Measurements from ENCODE around the gene KLF12. TPM values are rescaled to one million over a fixed set of nuclear protein-coding genes. Genes with fewer than 3 reads are reported as not detected.

KLF12 gene
- total RNA-seq, 1 donor = 62.3 TPM

DNA sequence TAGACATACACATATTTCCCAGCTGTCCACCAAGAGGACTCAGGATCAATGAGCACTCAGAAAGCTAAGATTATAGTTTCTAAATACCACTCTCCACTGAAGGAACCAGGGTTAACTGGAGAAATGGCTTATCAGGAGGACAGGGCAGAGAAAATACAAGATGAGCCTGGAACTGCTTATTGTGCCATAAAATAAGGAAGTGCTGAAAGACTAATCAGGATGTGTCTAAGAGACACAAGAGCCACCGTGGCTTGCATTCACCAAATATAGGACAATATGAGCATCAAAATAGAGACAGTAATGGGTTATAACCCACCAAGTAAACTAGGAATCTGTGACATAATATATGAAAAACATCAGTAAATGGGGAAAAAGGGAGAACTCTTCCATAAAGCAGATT, 32.8 kb downstream of the KLF12 start:
- Histone ChIP-seq H3K27me3 (ENCODE audit: insufficient read depth, low read length) (no peaks in the 10 kb centered on the region), H3K9me3 (ENCODE audit: low read depth, low read length) (no peaks in the 10 kb centered on the region), H3K4me1 (ENCODE audit: insufficient read depth, low read length) (peaks cover 4% of the 10 kb centered on the region), H3K4me3 (ENCODE audit: low read length) (no peak overlapping the region)

DNA sequence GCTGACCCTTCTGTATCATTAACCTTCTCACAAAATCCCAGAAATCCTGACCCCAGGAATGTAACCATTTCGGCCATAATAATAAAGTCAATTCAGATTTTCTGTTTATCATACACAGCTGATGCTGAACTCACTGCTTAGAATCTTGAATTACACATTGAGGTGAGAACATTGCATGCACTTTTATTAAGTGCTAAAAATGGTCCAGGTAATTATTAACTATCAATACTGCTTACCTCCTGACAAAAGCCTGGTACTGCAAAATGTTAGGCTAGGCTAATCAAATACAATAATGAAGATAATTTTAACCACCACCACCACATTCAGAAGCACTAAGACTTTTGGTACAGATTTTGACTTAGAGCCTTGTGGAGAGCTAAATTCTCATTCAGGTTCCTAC, 36.1 kb downstream of the KLF12 start:
- H3K9me3 ChIP-seq (ENCODE audit: low read depth, low read length) = no peaks in the 10 kb centered on the region
- no peak overlapping the region for H3K4me3 ChIP-seq (ENCODE audit: low read length)
- H3K4me1 ChIP-seq (ENCODE audit: insufficient read depth, low read length) = peaks cover 4% of the 10 kb centered on the region
- no peaks in the 10 kb centered on the region for H3K27me3 ChIP-seq (ENCODE audit: insufficient read depth, low read length)

DNA sequence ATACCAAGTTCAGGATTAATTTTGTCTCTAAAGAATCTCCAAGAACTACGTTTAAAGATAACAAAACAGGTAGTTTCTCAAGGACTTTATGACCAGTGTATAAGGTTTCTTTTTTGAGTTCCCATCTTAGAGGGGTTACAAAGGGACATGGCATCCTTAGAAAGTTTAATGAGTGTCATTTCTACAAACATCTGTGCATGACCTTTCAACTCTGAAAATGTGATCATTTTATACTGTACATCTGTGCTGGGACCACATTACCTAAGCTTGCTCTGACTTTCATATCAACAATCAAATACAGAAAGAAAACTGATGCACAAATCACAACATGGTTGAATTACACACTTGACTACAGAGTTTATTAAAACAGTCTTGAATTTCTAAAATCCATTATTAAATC, 37.1 kb downstream of the KLF12 start:
- Histone ChIP-seq H3K4me3 (ENCODE audit: low read length) (no peak overlapping the region), H3K9me3 (ENCODE audit: low read depth, low read length) (no peaks in the 10 kb centered on the region), H3K27me3 (ENCODE audit: insufficient read depth, low read length) (no peaks in the 10 kb centered on the region), H3K4me1 (ENCODE audit: insufficient read depth, low read length) (peaks cover 7% of the 10 kb centered on the region)

DNA sequence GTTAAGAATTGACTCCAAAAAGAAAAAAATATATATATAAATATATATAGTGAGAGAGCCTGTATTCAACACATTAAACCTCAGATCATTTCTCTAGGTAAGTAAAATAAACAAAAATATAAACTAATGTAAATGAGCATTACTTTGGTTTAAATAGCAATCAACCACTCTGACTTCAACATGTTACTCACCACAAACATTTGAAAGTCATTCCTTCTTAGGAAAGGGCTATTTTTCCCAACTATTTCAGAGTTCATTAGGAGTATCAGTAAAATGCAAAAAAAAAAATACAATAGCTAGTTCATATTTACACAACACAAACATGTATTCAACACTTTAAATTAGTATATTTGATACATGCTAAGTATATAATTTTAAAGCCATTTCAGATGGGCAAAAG, 40.5 kb downstream of the KLF12 start:
- Histone ChIP-seq H3K9me3 (ENCODE audit: low read depth, low read length) (no peaks in the 10 kb centered on the region), H3K27me3 (ENCODE audit: insufficient read depth, low read length) (no peaks in the 10 kb centered on the region), H3K4me3 (ENCODE audit: low read length) (no peak overlapping the region), H3K4me1 (ENCODE audit: insufficient read depth, low read length) (peaks cover 3% of the 10 kb centered on the region)

DNA sequence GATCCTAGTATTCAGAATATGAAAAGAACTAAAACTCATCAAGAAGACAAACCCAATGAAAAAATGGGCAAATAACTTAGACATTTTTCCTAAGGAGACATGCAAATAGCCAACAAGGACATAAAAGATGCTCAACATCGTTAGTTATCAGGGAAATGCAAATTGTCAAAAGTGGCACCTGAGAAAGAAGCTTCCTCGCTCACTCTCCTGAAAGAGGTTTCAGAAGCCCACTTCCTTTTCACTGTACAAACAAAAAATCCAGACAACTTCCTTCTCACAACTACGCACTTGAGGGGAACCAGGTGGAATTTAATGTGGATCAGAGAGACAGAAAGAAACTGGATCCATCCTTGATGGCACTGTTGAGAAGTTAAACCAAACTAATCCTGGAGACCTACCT, 41.5 kb downstream of the KLF12 start:
- H3K4me1 ChIP-seq (ENCODE audit: insufficient read depth, low read length) = peaks cover 11% of the 10 kb centered on the region
- no peaks in the 10 kb centered on the region for H3K27me3 ChIP-seq (ENCODE audit: insufficient read depth, low read length)
- no peaks in the 10 kb centered on the region for H3K9me3 ChIP-seq (ENCODE audit: low read depth, low read length)
- no peak overlapping the region for H3K4me3 ChIP-seq (ENCODE audit: low read length)

DNA sequence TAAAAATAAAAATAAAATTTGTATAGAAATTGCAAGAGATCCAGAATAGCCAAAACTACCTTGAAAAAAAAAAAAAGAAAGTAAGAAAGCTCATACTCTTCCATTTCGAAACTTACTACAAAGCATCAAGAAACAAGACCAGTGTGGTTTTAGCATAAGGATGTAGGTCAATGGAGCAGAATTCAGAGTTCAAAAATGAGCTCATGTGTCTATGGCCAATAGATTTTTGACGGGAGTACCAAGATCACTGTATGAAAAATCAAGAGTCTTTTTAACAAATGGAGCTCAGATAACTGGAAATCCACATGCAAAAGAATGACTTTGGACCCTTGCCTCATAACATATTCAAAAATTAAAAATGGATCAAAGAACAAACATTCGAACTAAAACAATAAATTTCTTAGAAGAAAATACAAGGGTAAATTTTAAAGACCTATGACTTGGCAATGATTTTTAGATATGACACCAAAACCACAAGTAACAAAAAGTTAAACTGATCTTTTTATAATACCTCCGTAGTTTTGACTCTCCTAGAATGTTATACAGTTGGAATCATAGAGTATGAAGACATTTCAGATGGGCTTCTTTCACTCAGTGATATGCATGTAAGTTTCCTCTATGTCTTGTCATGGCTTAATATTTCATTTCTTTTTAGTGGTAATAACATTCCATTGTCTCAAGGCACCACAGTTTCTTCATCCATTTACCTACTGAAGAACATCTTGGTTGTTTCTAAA, 43.2 kb downstream of the KLF12 start:
- no peak overlapping the region for H3K4me3 ChIP-seq (ENCODE audit: low read length)

DNA sequence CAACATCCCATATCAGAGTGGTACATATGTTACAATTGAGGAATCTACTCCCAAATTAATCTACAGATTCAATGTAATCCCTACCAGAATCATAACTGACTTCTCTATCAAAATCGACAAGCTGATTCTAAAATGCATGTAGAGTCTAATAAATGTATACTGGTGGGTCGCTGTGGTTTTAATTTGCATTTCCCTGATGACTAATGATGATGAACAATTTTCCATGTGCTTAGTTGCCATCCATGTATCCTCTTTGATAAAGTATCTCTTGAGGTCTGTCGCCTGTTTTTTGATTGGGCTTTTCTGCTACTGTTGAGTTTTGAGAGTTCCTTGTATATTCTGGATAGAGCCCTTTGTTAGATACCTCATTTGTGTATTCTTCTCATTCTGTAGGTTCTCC, 43.8 kb downstream of the KLF12 start:
- H3K27me3 ChIP-seq (ENCODE audit: insufficient read depth, low read length) = no peaks in the 10 kb centered on the region
- H3K9me3 ChIP-seq (ENCODE audit: low read depth, low read length) = no peaks in the 10 kb centered on the region
- no peak overlapping the region for H3K4me3 ChIP-seq (ENCODE audit: low read length)
- peaks cover 11% of the 10 kb centered on the region for H3K4me1 ChIP-seq (ENCODE audit: insufficient read depth, low read length)

More for the DNA sequence above, 43.2 kb downstream of the KLF12 start:
- Histone ChIP-seq H3K4me1 (ENCODE audit: insufficient read depth, low read length) (peaks cover 11% of the 10 kb centered on the region), H3K27me3 (ENCODE audit: insufficient read depth, low read length) (no peaks in the 10 kb centered on the region), H3K9me3 (ENCODE audit: low read depth, low read length) (no peaks in the 10 kb centered on the region)

DNA sequence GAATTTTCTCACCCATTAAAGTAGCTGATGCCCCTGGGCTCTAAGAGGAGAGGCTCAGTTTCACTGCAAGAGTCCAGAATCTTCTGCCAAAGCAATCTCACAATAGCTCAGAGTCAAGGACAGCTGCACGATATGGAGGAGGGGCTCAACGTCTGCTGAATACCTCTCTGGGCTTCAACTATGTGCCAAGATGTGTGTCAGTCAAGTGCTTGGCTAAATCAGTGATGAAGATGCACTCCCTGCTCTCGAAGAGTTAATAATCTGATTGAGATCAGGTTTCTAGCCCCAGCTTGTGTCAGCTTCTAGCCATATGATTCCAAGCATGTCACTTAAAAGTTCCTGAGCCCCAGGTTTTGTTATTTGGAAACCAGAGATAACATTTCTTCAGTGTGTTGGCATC, 46.8 kb downstream of the KLF12 start:
- Histone ChIP-seq H3K27me3 (ENCODE audit: insufficient read depth, low read length) (no peaks in the 10 kb centered on the region), H3K9me3 (ENCODE audit: low read depth, low read length) (no peaks in the 10 kb centered on the region), H3K4me1 (ENCODE audit: insufficient read depth, low read length) (peaks cover 8% of the 10 kb centered on the region), H3K4me3 (ENCODE audit: low read length) (no peak overlapping the region)
